Smooth muscle cell (in vitro differentiated cells): ENCODE measurements around the gene SLC12A9. TPM values are rescaled to one million over a fixed set of nuclear protein-coding genes. Genes with fewer than 3 reads are reported as not detected.

ENCODE experiments used
- DNase-seq: peaks from one replicate; lab custom pipeline; 2025; ENCODE audit not compliant: unreplicated experiment; lab: John Stamatoyannopoulos, UW
- H2AFZ ChIP-seq: fragments of 200-600 bp; sonication (generic); 2 replicates; pipeline ENCODE4 v1.6.0; 2016; ENCODE audit warnings: antibody characterized with exemption, low read depth, mild to moderate bottlenecking
- H3F3A ChIP-seq: fragments of 200-600 bp; sonication (generic); 2 replicates; pipeline ENCODE4 v1.6.0; 2017; ENCODE audit warnings: antibody characterized with exemption, low read depth
- H3K27ac ChIP-seq: fragments of 200-600 bp; sonication (generic); 2 replicates; pipeline ENCODE4 v1.5.1; 2016; ENCODE audit warnings: low read depth, mild to moderate bottlenecking
- H3K27me3 ChIP-seq: fragments of 200-600 bp; sonication (generic); 2 replicates; pipeline ENCODE4 v1.6.1; 2016; ENCODE audit warnings: low read depth, mild to moderate bottlenecking
- H3K36me3 ChIP-seq: fragments of 200-600 bp; sonication (generic); 2 replicates; pipeline ENCODE4 v1.5.1; 2016; ENCODE audit warnings: low read depth
- H3K4me1 ChIP-seq: fragments of 200-600 bp; sonication (generic); 2 replicates; pipeline ENCODE4 v1.5.1; 2016; ENCODE audit warnings: low read depth
- H3K4me2 ChIP-seq: fragments of 200-600 bp; sonication (generic); 2 replicates; pipeline ENCODE4 v1.6.0; 2016; ENCODE audit warnings: mild to moderate bottlenecking
- H3K4me3 ChIP-seq: fragments of 200-600 bp; sonication (generic); 2 replicates; pipeline ENCODE4 v1.5.1; 2016; ENCODE audit warnings: mild to moderate bottlenecking
- H3K79me2 ChIP-seq: fragments of 200-600 bp; sonication (generic); 2 replicates; pipeline ENCODE4 v1.6.0; 2016; ENCODE audit warnings: low read depth, mild to moderate bottlenecking
- H3K9ac ChIP-seq: fragments of 200-600 bp; sonication (generic); 2 replicates; pipeline ENCODE4 v1.6.0; 2016; ENCODE audit warnings: low read depth
- H3K9me3 ChIP-seq: fragments of 200-600 bp; sonication (generic); replicated peaks from 2 replicates; pipeline ENCODE4 v1.5.1; 2016; ENCODE audit warnings: low read depth
- H4K20me1 ChIP-seq: fragments of 200-600 bp; sonication (generic); 2 replicates; pipeline ENCODE4 v1.6.0; 2016; ENCODE audit warnings: low read depth
- CTCF ChIP-seq: fragments of 200-600 bp; sonication (generic); IDR thresholded peaks from 2 replicates; pipeline ENCODE4 v1.5.1; 2017; ENCODE audit warnings: borderline replicate concordance, mild to moderate bottlenecking, antibody characterized with exemption; ENCODE audit not compliant: insufficient read depth, poor library complexity, severe bottlenecking
- WGBS: methylation state at CpG from one replicate; pipeline ENCODE4 v1.1.7; 2016; ENCODE audit warnings: low lambda C conversion rate; 5-methylcytosine and 5-hydroxymethylcytosine counted together
- polyA plus RNA-seq: library from polyadenylated mRNA; unstranded; fragments of >200 nt; fragmentation: Nextera tagmentation; extraction: Ambion mirVana; gene quantifications from 2 replicates; pipeline ENCODE4 v1.2.1, GENCODE V29; 2016
- total RNA-seq: library from RNA; depleted of rRNA; stranded (reverse); fragments of >200 nt; gene quantifications from 2 replicates; pipeline ENCODE4 v1.2.3, GENCODE V29; 2014

SLC12A9 gene
- total and polyA plus RNA-seq, 2 experiments from 2014 or later: 8.9 to 12.1 TPM

GRCh38 chr7:100865938-100866728, 13.6 kb downstream of the SLC12A9 start:
- Histone ChIP-seq H3K27ac (peak overlapping the region; percentile 89), H3K36me3 (no peaks in the 10 kb centered on the region), H3K27me3 (no peaks in the 10 kb centered on the region), H3K79me2 (peaks cover 27% of the 10 kb centered on the region), H3K4me1 (peaks cover 9% of the 10 kb centered on the region), H4K20me1 (no peaks in the 10 kb centered on the region), H3K4me3 (no peak overlapping the region), H3K9ac (peak overlapping the region; percentile 99), H3F3A (peaks cover 6% of the 10 kb centered on the region), H2AFZ (no peak overlapping the region), H3K9me3 (no peaks in the 10 kb centered on the region), H3K4me2 (no peak overlapping the region)
- no peak for TF ChIP-seq CTCF
- no peak for DNase-seq
- 96% methylated on average over 22 of the region's 46 CpGs for WGBS

- peak overlapping the region; percentile 89 for H3K27ac ChIP-seq
- H3K4me1 ChIP-seq: peaks cover 9% of the 10 kb centered on the region
- H4K20me1 ChIP-seq: no peaks in the 10 kb centered on the region
- peaks cover 27% of the 10 kb centered on the region for H3K79me2 ChIP-seq
- 58% methylated on average over 5 of the region's 5 CpGs for WGBS
- no peaks in the 10 kb centered on the region for H3K27me3 ChIP-seq
- H3K36me3 ChIP-seq: no peaks in the 10 kb centered on the region
- H3K9me3 ChIP-seq: no peaks in the 10 kb centered on the region
- no peak for DNase-seq
- H3F3A ChIP-seq: peaks cover 6% of the 10 kb centered on the region
- H3K4me3 ChIP-seq: peak overlapping the region; percentile 94
- peak overlapping the region; percentile 94 for H3K4me2 ChIP-seq
- peak overlapping the region; percentile 34 for H2AFZ ChIP-seq
- no peak for TF ChIP-seq CTCF
- H3K9ac ChIP-seq: peak overlapping the region; percentile 99
Observed at GRCh38 chr7:100866729-100867039, 14.2 kb downstream of the SLC12A9 start.

GRCh38 chr7:100867040-100867775, 14.7 kb downstream of the SLC12A9 start, which contains the start of gene TRIP6:
TRIP6 (plus strand) TSS chr7:100867387; CDS start chr7:100867498, 111 bp downstream.
- Histone ChIP-seq H3K79me2 (peaks cover 27% of the 10 kb centered on the region), H3K9ac (peak within 1 kb of the TSS; percentile 99), H3K27ac (peak within 1 kb of the TSS; percentile 89), H3K4me2 (peak within 1 kb of the TSS; percentile 94), H3K9me3 (no peaks in the 10 kb centered on the region), H3K4me3 (peak within 1 kb of the TSS; percentile 94), H2AFZ (peak within 1 kb of the TSS; percentile 34), H3F3A (peaks cover 6% of the 10 kb centered on the region), H4K20me1 (no peaks in the 10 kb centered on the region), H3K4me1 (peaks cover 9% of the 10 kb centered on the region), H3K27me3 (no peaks in the 10 kb centered on the region), H3K36me3 (no peaks in the 10 kb centered on the region)
- no peak for TF ChIP-seq CTCF
- WGBS: under 1% methylated on average over 36 of the region's 42 CpGs
- DNase-seq: peak; percentile 76
